SJSA1 (cell line): ENCODE data around the gene SCT. TPM values are rescaled to one million over a fixed set of nuclear protein-coding genes. Genes with fewer than 3 reads are reported as not detected.

Experiments
- DNase-seq, 2 experiments: peaks; one replicate each; pipeline ENCODE4 v3.0.0-alpha.2; 2015 to 2020; ENCODE audit warnings: low spot score in 2 of 2, low read depth in 1 of 2
- H3K27ac ChIP-seq: fragments of 250-450 bp; sonication (Bioruptor Pico); 2 replicates; pipeline ENCODE4 v1.5.1; 2020; ENCODE audit warnings: mild to moderate bottlenecking, moderate library complexity
- H3K27me3 ChIP-seq: fragments of 250-450 bp; sonication (Bioruptor Pico); replicated peaks from 2 replicates; pipeline ENCODE4 v1.5.1; 2020; ENCODE audit warnings: mild to moderate bottlenecking, moderate library complexity
- H3K36me3 ChIP-seq: fragments of 250-450 bp; sonication (Bioruptor Pico); 2 replicates; pipeline ENCODE4 v1.5.1; 2020; ENCODE audit warnings: mild to moderate bottlenecking
- H3K4me1 ChIP-seq: fragments of 250-450 bp; sonication (Bioruptor Pico); replicated peaks from 2 replicates; pipeline ENCODE4 v1.6.1; 2021; ENCODE audit warnings: mild to moderate bottlenecking
- H3K4me3 ChIP-seq: fragments of 250-450 bp; sonication (Bioruptor Pico); 2 replicates; pipeline ENCODE4 v1.5.1; 2020; ENCODE audit warnings: mild to moderate bottlenecking
- H3K9me3 ChIP-seq: fragments of 250-450 bp; sonication (Bioruptor Pico); replicated peaks from 2 replicates; pipeline ENCODE4 v1.5.1; 2020; ENCODE audit warnings: mild to moderate bottlenecking
- total RNA-seq: library from RNA; depleted of rRNA; stranded (reverse); fragments of >200 nt; shearing (Covaris generic); gene quantifications from 2 replicates; pipeline ENCODE4 v1.2.3, GENCODE V29; 2014; rRNA removed

SCT gene
- total RNA-seq, 1 experiment from 2014 or later, result not detected

DNA sequence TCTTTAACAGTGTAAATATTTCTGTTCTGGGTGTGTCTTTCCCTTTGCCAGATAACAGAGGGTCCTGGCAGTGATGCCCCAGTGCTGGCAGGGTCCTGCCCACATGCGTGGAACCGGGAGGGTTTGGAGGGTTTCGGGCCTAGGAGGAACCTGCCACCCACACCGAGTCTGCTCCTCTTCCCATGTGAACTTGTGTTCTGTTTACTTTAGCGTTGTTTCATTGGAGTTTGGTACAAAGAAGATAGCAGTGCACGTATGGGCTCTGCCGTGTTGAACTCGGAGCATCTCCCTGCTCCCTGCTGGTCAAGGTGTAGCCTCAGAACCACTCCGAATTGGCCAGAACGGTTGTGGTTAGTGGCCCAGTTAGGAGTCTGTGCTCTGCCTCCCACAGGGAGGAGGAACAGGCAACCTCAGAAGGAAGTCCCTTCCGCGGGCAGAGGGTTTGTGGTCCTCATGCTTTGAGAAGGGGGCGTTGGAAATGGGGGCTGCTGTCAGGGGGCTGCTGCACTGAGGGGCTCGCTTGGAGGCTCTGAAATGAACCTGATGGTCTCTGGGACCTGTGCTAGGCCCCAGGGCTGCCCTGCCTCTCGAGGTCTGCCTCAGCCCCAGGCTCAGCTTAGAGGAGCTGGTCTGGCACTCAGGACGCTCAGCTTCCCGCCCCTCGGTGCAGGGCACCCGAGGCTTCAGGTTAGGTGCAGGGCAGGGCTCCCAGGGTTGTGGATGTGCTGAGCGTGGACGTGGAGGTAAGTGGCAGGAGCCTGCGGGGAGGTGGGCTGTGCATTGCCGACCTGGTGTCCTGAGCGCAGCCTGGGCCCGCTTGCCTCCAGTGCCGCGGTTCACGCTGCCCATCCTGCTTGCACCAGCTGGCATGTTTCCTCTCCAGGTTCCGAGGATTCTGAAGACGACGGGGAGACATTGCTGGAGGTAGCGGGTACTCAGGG, 40.3 kb downstream of the SCT start:
- peaks cover 24% of the 10 kb centered on the region for H3K36me3 ChIP-seq

DNA sequence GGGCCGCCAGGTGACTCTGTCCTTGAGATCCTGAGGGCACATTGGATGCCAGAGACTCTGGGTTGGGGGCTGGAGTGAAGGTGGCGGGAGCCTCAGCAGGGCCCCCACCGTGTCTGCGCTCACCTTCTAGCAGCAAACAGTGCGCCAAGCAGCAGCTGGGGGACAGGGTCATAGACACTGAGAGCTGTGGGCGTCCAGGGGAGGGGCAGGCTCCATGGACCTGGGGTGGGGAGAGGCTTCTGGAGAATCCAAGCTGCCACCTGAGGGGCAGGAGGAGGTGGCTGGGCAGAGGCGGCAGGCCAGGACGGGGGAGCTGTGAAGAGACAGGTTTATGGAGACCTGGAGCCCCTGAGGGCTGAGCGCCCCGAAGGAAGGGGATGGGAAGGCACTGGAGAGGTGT, 42.7 kb downstream of the SCT start:
- no peaks in the 10 kb centered on the region for H3K9me3 ChIP-seq
- no peak overlapping the region for H3K27ac ChIP-seq
- no peak overlapping the region for H3K4me3 ChIP-seq
- H3K36me3 ChIP-seq, result peaks cover 24% of the 10 kb centered on the region
- no peaks in the 10 kb centered on the region for H3K27me3 ChIP-seq
- H3K4me1 ChIP-seq, result no peaks in the 10 kb centered on the region
- DNase-seq, result no peak

More for the DNA sequence above, 40.3 kb downstream of the SCT start:
- H3K27me3 ChIP-seq, result no peaks in the 10 kb centered on the region
- no peak overlapping the region for H3K27ac ChIP-seq
- no peaks in the 10 kb centered on the region for H3K9me3 ChIP-seq
- DNase-seq, result no peak
- H3K4me3 ChIP-seq, result no peak overlapping the region
- no peaks in the 10 kb centered on the region for H3K4me1 ChIP-seq

DNA sequence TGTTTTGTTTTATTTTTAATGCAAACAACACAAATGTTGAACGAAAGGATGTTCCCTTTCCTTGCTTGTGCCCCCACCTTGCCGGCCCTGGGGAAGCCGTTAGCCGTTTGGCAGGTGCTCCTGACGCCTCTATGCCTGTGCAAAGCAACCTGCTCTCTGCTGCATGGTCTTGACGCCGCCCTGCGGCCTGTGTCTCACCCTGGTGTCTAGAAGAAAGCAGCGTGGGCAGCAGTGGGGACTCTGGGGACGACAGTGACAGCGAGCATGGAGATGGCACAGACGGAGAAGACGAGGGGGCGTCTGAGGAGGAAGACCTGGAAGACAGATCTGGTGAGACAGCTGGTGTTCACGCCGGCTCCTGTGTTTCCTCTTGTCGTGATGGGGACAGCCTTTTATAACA, 45.2 kb downstream of the SCT start:
- H3K36me3 ChIP-seq, result peaks cover 8% of the 10 kb centered on the region
- no peaks in the 10 kb centered on the region for H3K27me3 ChIP-seq
- no peak overlapping the region for H3K27ac ChIP-seq
- no peak overlapping the region for H3K4me3 ChIP-seq
- H3K4me1 ChIP-seq, result peaks cover 7% of the 10 kb centered on the region; the same call in 1 of the 2 replicates
- DNase-seq, result no peak
- no peaks in the 10 kb centered on the region for H3K9me3 ChIP-seq

DNA sequence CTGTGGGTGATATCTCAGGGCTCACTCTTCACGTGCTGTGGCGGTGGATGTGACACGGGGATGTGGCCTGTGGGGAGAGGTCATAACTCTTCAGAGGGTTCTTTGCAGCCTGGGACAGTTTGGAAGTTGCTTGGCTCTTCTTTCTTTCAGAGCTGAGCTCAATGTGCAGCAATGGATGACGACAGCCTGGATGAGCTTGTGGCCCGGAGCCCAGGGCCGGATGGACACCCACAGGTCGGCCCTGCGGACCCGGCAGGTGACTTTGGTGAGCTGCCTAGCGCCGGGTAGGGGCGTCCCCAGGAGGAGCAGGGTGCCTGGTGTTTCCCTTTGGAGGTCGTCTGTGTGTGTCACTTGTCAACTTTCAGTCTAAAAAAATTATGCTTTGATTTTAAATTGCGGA, 45.6 kb downstream of the SCT start:
- DNase-seq, result no peak
- H3K27me3 ChIP-seq, result no peaks in the 10 kb centered on the region
- H3K4me1 ChIP-seq, result peaks cover 7% of the 10 kb centered on the region; the same call in 1 of the 2 replicates
- H3K9me3 ChIP-seq, result no peaks in the 10 kb centered on the region
- no peak overlapping the region for H3K4me3 ChIP-seq
- H3K27ac ChIP-seq, result no peak overlapping the region
- H3K36me3 ChIP-seq, result peaks cover 8% of the 10 kb centered on the region

DNA sequence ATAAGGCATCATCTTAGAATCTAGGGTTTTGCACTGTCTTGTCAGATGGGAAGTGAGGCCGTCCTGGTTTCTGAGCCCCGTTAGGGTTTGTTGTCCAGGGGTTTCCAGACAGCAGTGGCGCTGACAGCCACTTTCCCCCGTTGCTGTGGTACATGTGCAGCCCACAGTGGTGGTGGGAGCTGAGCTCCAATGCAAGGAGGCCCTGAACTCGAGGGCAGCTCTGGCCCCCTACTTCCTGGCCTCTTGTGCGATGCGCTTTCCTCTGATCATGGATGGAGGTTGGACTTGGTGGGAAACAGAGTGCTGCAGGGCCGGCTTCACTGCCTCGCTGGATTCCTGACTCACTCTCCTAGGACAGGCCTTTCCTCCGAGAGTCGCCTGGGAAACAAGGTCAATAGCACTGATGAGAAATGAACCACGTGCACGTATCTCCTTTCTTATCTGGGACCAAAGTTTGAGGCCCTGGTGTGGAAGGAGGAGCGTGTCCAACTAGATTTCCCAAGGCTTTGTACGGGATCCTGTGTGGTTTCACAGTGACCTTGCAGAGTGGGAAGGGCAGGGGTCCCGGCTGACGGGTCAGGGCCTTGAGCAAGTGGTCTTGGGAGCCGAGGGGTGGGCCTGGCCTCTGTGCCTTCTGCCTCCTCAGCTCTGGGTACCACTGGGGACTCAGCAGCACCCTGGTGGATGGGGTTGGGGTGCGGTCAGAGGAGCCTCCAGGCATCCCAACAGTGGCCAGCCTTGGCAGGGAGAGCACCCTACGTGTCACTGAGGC, 47.0 kb downstream of the SCT start:
- H3K4me1 ChIP-seq, result peaks cover 12% of the 10 kb centered on the region
- no peak overlapping the region for H3K4me3 ChIP-seq
- H3K27me3 ChIP-seq, result peaks cover 5% of the 10 kb centered on the region; the same call in 1 of the 2 replicates
- no peaks in the 10 kb centered on the region for H3K9me3 ChIP-seq
- no peak overlapping the region for H3K27ac ChIP-seq
- peaks cover 8% of the 10 kb centered on the region for H3K36me3 ChIP-seq
- DNase-seq, result no peak

DNA sequence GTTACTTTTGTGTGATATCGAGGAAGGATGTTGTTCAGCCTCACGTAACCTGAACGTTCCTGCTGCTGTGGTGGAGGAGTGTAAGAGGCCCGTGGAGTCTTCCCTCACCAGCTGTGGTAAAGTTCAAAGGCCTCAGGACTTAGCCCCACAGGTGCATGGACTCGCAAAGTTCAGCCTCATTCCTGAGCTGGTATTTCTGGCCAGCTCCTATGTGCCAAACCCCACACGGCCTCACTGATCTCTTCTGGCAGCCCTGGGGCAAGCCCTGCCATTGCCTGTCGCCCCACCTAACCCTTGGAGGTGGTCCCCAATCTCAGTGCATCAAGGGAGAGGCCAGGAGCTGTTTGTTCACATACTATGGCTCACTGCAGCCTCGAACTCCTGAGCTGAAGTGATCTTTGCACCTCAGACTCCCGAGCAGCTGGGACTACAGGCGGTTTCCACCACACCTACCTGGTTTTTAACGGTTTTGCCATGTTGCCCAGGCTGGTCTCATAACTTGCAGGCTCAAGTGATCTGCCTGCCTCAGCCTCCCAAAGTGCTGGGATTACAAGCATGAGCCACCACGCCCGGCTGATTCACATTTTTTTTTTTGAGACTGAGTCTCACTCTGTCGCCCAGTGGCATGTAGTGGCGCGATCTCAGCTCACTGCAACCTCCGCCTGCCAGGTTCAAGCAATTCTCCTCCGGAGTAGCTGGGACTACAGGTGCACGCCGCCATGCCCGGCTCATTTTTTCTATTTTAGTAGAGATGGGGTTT, 48.5 kb downstream of the SCT start:
- no peaks in the 10 kb centered on the region for H3K9me3 ChIP-seq
- no peak overlapping the region for H3K27ac ChIP-seq
- peaks cover 13% of the 10 kb centered on the region for H3K4me1 ChIP-seq
- H3K27me3 ChIP-seq, result peaks cover 7% of the 10 kb centered on the region; the same call in 1 of the 2 replicates
- H3K36me3 ChIP-seq, result peaks cover 7% of the 10 kb centered on the region
- DNase-seq, result no peak
- H3K4me3 ChIP-seq, result no peak overlapping the region

DNA sequence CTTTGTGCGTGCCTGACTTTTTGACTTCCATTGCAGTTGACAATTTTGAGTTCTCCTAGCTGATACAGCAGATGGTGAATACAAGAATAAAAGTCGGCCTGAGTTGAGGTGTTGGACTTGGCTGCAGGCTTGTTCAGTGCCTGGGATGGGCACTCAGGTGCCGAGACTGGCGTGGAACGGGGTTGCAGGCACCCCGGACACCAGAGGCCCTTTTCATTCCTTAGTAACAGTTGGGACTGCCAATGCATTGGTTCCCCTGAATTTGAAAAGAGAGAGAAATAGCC, 49.4 kb downstream of the SCT start:
- H3K27me3 ChIP-seq, result peaks cover 7% of the 10 kb centered on the region; the same call in 1 of the 2 replicates
- peak overlapping the region; percentile 78 for H3K4me3 ChIP-seq
- DNase-seq, result no peak
- H3K36me3 ChIP-seq, result no peaks in the 10 kb centered on the region; the same call in 1 of the 2 replicates
- no peak overlapping the region for H3K27ac ChIP-seq
- peaks cover 13% of the 10 kb centered on the region for H3K4me1 ChIP-seq
- H3K9me3 ChIP-seq, result no peaks in the 10 kb centered on the region

DNA sequence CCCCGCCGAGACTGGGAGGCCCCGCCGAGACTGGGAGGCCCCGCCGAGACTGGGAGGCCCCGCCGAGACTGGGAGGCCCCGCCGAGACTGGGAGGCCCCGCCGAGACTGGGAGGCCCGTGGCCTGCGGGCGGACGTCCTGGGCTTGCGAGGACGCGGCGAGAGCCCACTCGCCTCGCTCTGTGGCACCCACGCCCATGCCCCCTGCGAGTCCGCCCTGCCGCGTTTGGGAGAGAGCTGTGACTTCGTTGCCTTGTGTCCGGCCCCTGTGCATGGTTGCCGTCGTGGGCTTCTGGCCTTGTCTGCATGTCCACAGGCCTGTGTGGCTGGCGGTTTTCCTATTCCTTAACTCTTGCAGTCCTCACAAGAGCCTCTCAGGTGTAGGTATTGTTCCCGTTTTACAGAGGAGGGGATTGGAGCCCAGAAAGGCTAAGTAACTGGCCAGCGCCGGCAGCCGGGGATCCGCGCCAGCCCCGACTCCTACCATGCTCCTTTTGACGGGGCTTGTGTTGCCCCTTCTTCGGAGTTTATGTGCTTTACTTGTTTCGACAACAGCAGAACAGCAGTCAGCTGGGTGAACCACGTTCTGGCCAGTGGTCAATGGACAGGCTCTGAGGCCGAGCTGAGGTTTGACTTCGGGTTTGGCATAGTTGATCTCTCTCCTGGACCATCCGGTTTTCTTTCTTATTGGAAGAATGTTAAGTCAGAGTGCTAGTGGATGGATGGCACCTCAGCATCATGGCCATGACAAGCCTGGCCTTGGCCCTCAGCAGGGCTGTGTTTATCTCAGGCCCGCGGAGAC, 50.0 kb downstream of the SCT start:
- Histone ChIP-seq H3K27me3 (peaks cover 7% of the 10 kb centered on the region; the same call in 1 of the 2 replicates), H3K4me1 (peaks cover 13% of the 10 kb centered on the region), H3K36me3 (no peaks in the 10 kb centered on the region), H3K4me3 (peak overlapping the region; percentile 78), H3K27ac (no peak overlapping the region), H3K9me3 (no peaks in the 10 kb centered on the region)
- DNase-seq, result no peak

Other genes with a start within 250 kb of the SCT start
- gene PKP3, start 233.0 kb downstream of the SCT start, total RNA-seq, result 1.9 and 5.7 TPM in 2 replicates
- 3.3 and 8.6 TPM in 2 replicates for gene SIGIRR, start 212.2 kb downstream of the SCT start, total RNA-seq
- gene ANO9, start 185.2 kb downstream of the SCT start, total RNA-seq, result not detected in 2 replicates
- gene PTDSS2, start 176.9 kb downstream of the SCT start, total RNA-seq, result 11.5 and 18.3 TPM in 2 replicates
- gene RNH1, start 119.9 kb downstream of the SCT start, total RNA-seq, result 121 and 137 TPM in 2 replicates
- gene HRAS, start 91.6 kb downstream of the SCT start, total RNA-seq, result 47.3 and 52.3 TPM in 2 replicates
- gene LRRC56, start 89.7 kb downstream of the SCT start, total RNA-seq, result 0.05 TPM in 1 of 2 replicates, not detected in the other
- 0.18 TPM in 1 of 2 replicates, not detected in the other for gene LMNTD2, start 66.4 kb downstream of the SCT start, total RNA-seq
- gene RASSF7, start 66.2 kb downstream of the SCT start, total RNA-seq, result 13.8 and 16.4 TPM in 2 replicates
- gene PHRF1, start 50.7 kb downstream of the SCT start, total RNA-seq, result 15.8 and 21.7 TPM in 2 replicates
- 4.3 and 5.9 TPM in 2 replicates for gene IRF7, start 11.2 kb downstream of the SCT start, total RNA-seq
- gene CDHR5, start 2.2 kb downstream of the SCT start, total RNA-seq, result not detected in 2 replicates
- not detected in 2 replicates for gene DRD4, start 10.1 kb upstream of the SCT start, total RNA-seq
- gene DEAF1, start 68.0 kb upstream of the SCT start, total RNA-seq, result 4.4 and 8.0 TPM in 2 replicates
- 16.0 and 16.7 TPM in 2 replicates for gene TMEM80, start 68.6 kb upstream of the SCT start, total RNA-seq
- gene EPS8L2, start 79.0 kb upstream of the SCT start, total RNA-seq, result not detected in 2 replicates
- 159 and 302 TPM in 2 replicates for gene TALDO1, start 120.3 kb upstream of the SCT start, total RNA-seq
- gene GATD1, start 150.3 kb upstream of the SCT start, total RNA-seq, result 7.0 and 12.4 TPM in 2 replicates
- gene CEND1, start 162.9 kb upstream of the SCT start, total RNA-seq, result 0.21 and 0.88 TPM in 2 replicates
- 5.1 and 11.1 TPM in 2 replicates for gene SLC25A22, start 171.1 kb upstream of the SCT start, total RNA-seq
- 2.1 and 2.4 TPM in 2 replicates for gene PIDD1, start 178.1 kb upstream of the SCT start, total RNA-seq
- gene RPLP2, start 182.8 kb upstream of the SCT start, total RNA-seq, result 504 and 706 TPM in 2 replicates
- 5.0 and 9.8 TPM in 2 replicates for gene PNPLA2, start 191.7 kb upstream of the SCT start, total RNA-seq
- not detected in 2 replicates for gene CRACR2B, start 200.7 kb upstream of the SCT start, total RNA-seq
- 123 and 179 TPM in 2 replicates for gene CD151, start 205.8 kb upstream of the SCT start, total RNA-seq
- 75.8 and 144 TPM in 2 replicates for gene POLR2L, start 215.3 kb upstream of the SCT start, total RNA-seq
- gene TSPAN4, start 215.7 kb upstream of the SCT start, total RNA-seq, result 62.5 and 118 TPM in 2 replicates